Left cardiac atrium (tissue), 4 donors: ENCODE measurements around the gene ONECUT1. TPM values are rescaled to one million over a fixed set of nuclear protein-coding genes. Genes with fewer than 3 reads are reported as not detected.

Source experiments
- ATAC-seq, 2 donors: fragments of 200-7000 bp; cut with Tn5 transposase; one replicate each; pipeline ENCODE4 v1.9.1; 2020; ENCODE audit warnings: mild to moderate bottlenecking in 2 of 2, moderate library complexity in 2 of 2
- DNase-seq: peaks from one replicate; pipeline ENCODE4 v3.0.0-alpha.2; 2020
- intact Hi-C, 2 donors: fragments of 100-400 bp; cut with DNase I; formaldehyde crosslinking; loops; one replicate each; pipeline versions ENCODE4 v1.14.1 to v1.15.1; 2022 to 2023
- total RNA-seq, 2 donors: library from RNA; stranded (reverse); fragmentation: NEBNext Ultra II Directional; extraction: Animal tissue kit (Norgen Biotek cat#: 25700); gene quantifications; one replicate each; pipeline ENCODE4 v1.2.1, GENCODE V29; 2021
- donor health status: DM: no; HTN: yes; CAD: no.
- donor health status: DM: no; HTN: yes; CAD: no; lungs with severe emphysema.
- donor health status: DM: yes; HTN: yes; CAD: no.
- donor health status: Dilated cardiomyopathy.

The ONECUT1 gene
- total RNA-seq, 2 donors from 2014 or later: not detected

GRCh38 chr15:52798529-52799101, 8.5 kb upstream of the ONECUT1 start:
- DNase-seq (no peak), ATAC-seq (no peak)
- intact Hi-C loops: no loop called here

GRCh38 chr15:52797625-52798501, 7.7 kb upstream of the ONECUT1 start:
- DNase-seq: peak; percentile 18
- intact Hi-C loops: no loop called here
- no peak for ATAC-seq

- no peak for ATAC-seq
- intact Hi-C loops: no loop called here
- DNase-seq: no peak
Observed at GRCh38 chr15:52796753-52797520, 6.8 kb upstream of the ONECUT1 start.

- DNase-seq (no peak), ATAC-seq (no peak)
- intact Hi-C loops: no loop called here
Observed at GRCh38 chr15:52796228-52796521, 6.0 kb upstream of the ONECUT1 start.

GRCh38 chr15:52795464-52796227, 5.5 kb upstream of the ONECUT1 start:
- DNase-seq: no peak
- intact Hi-C loops: no loop called here
- no peak for ATAC-seq

GRCh38 chr15:52794665-52795463, 4.7 kb upstream of the ONECUT1 start:
- no peak for ATAC-seq
- no peak for DNase-seq
- intact Hi-C loops: no loop called here

- ATAC-seq (no peak), DNase-seq (no peak)
- intact Hi-C loops: no loop called here
Observed at GRCh38 chr15:52791776-52792175, 1.6 kb upstream of the ONECUT1 start.

GRCh38 chr15:52790941-52791751, 1.0 kb upstream of the ONECUT1 start:
- peak in 1 of 2 donors; percentile 47 for ATAC-seq
- intact Hi-C loops: no loop called here
- no peak for DNase-seq

- intact Hi-C loops: no loop called here
- no peak for DNase-seq
- ATAC-seq: peak in 1 of 2 donors; percentile 6
Observed at GRCh38 chr15:52789601-52790168, 451 bp downstream of the ONECUT1 start.

- no peak for ATAC-seq
- intact Hi-C loops: no loop called here
- no peak for DNase-seq
Observed at GRCh38 chr15:52789008-52789600, 1.0 kb downstream of the ONECUT1 start.

GRCh38 chr15:52788099-52788986, 1.8 kb downstream of the ONECUT1 start:
- intact Hi-C loops: no loop called here
- no peak for ATAC-seq
- no peak for DNase-seq

GRCh38 chr15:52787549-52788098, 2.5 kb downstream of the ONECUT1 start:
- no peak for ATAC-seq
- DNase-seq: no peak
- intact Hi-C loops: no loop called here

- no peak for DNase-seq
- intact Hi-C loops: no loop called here
Observed at GRCh38 chr15:52787123-52787503, 3.0 kb downstream of the ONECUT1 start.

GRCh38 chr15:52786436-52787122, 3.6 kb downstream of the ONECUT1 start:
- intact Hi-C loops: no loop called here
- DNase-seq: no peak

More at GRCh38 chr15:52787123-52787503, 3.0 kb downstream of the ONECUT1 start:
- ATAC-seq: no peak

GRCh38 chr15:52785672-52786406, 4.3 kb downstream of the ONECUT1 start:
- DNase-seq (no peak), ATAC-seq (no peak)
- intact Hi-C loops: no loop called here

More at GRCh38 chr15:52786436-52787122, 3.6 kb downstream of the ONECUT1 start:
- ATAC-seq: no peak
